Islet of Langerhans (tissue), 1 donor: Measurements from ENCODE around the gene PEPD.

Experiments used
- FAIRE-seq: peaks from one replicate; lab custom pipeline; 2011; peaks lifted over from hg19 to GRCh38; lab: Jason Lieb, UNC

Gene PEPD

DNA sequence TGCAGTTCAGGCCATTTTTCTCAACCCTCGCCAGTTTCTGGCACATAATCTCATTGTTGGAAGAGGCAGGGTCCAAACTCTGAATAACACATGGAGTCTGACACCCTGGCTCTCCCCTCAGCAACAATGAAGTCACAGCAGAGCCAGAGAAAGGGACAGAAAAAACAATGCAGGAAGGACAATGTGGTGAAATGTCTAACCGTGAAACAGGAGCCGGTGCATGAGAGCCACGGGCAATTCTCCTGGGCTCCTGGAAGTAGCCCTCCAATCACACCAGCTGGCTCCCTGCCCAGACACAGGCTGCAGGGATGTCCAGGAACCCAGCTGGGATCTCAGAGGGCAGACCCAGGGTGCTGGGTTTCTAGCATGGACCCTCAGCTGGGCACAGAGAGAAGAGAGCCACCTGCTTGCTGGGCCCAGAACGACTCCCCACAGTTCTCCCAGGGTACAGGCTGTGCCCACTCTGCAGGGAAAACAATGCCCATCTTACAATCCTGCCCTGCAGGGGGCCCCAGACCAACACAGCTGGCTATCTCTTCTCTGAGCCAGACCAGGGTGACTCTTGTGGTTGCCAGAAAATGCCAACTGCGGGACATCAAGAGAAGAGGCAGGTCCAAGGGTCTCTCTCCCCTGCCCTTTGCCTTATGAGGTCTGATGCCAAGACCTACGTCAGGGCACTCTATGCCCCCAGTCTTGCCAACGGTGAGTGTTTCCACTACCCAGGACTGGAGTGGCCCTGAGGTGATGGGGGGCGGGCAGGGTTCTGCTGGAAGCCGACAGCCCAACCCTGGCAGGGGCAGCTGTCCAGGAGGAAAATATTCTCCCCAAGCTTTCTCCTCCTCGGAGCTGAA is 83.5 kb downstream of the PEPD start:
- FAIRE-seq: no peak

DNA sequence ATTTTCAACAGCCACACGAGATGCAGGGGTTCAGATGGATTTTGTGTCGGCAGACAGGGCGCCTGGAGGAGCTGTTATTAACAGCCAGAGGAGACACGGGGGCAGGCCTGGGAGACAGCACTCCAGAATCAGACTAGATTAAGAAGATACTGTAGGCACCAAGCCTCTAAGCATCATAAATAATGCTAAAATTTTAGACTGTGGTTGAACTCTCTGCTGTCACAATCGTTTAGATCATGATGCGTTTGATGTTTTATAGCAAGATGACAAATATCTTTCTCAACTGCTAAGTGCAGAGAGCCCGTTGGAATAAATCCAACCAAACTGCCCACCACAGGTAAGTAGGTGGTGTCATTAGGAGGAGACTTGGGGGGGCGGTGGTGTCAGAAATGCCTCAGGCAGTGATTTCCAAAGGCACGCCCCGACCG is 84.2 kb downstream of the PEPD start:
- no peak for FAIRE-seq

DNA sequence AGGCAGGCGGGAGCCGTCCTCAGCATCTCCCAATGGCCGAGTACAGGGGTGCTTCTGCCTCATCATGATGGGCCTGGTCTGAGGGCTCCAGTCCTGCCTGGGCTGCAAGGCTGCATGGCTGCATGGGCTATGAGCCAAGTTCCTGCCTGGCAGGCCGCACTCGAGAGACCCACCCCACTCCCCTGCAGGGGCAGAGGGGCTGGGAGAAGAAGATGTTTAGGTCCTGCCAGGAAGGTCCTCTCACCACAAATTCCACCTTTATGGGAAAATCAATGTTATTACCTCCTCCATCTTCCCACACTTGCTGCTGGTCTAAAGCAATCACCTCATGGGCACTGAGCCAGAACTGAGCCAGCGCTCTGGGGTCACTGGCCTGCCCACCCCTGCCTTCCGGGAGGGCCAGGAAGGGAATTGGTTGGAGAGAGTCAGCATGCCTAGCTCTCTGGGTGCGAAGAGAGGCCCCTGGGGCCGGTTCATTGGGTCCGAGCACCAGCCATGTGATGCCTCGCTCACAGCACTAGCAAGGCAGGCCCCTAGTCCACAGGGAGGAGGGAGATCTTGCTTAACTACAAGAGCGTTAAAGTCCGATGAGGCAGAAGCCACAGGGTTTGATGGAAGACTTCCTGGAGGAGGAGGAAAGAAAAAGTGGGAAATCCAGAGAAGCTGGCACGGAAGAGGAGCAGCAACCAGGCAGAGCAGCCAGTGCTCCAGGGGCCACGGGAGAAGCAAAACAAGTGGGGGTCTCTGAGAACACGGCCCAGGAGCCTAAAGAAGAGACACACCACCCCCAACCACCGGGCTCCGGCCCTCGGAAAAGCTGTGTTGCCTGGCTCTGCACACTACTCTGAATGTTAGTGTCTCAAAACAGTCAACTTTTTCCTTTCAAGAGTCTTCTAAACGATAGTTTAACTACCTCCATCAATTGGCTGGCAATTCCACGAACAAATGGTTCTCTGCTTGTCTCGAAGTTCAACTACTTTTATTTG is 84.9 kb downstream of the PEPD start:
- FAIRE-seq: no peak

DNA sequence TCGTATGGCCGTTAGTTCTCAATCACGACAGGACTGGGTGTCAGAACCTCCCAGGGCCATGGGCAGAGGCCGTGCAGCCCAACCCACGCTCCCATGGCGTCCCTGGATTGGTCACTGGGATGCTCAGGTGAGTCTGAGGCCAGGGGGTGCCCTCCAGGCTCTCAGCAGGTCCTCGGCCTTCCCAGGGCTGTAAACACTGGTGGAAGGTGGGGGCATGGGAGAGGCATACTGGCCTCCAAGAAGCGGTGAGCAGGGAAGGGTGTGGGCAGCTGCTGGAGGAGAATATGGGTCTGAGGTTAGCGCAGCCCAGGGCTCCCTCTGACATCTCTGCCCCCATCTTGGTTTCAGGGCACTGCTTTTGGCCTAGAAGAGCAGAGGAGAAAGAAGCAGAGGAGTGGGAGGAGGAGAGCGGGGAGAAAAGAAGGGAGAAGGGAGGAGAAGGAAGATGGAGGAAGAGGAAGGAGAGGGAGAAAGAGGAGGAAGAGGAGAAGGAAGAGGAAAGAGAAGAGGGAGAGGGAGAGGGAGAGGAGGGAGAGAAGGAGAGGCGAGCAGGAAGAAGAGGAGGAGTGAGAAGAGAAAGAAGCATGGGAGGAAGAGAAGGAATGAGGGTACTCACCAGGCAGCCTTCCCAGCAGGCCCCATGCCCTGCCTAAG is 85.8 kb downstream of the PEPD start:
- no peak for FAIRE-seq

DNA sequence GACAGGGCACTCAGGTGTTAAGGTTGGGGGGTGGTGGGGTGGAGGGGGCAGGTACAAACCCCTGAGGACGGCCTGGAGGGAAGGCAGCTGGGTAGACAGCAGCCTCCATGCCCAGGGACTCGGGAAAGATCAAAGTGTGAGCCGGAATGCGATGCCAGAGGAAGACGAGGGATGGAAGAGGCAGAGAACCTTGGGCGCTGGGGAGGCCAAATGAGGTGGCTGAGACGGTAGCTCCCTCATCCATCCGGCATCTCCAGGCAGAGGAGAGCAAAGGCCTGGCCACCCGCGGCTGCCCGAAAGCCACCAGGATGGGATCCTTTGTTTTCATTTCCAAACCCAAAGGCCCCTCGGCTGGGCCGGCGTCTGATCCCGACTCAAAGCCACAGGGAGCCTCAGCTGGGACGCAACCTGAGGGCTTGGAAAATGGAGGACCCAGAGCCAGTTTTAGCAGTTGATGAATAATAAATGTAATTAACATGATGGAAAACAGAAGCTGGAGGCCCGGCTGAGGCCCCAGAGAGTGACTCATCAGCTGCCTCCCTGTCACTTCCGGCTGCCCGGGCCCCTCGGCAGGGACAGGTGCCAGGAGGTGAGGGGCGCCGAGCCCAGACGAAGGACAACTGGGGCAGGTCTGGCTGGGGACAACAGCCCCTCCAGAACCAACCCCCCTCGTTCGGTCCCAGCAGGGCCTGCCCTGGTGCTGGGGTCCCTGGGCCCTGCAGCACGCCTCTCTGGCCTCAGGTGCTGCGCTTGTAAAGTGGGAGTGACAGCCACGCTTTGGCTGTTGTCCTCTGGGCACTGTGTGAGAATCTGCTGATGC is 86.5 kb downstream of the PEPD start:
- no peak for FAIRE-seq

DNA sequence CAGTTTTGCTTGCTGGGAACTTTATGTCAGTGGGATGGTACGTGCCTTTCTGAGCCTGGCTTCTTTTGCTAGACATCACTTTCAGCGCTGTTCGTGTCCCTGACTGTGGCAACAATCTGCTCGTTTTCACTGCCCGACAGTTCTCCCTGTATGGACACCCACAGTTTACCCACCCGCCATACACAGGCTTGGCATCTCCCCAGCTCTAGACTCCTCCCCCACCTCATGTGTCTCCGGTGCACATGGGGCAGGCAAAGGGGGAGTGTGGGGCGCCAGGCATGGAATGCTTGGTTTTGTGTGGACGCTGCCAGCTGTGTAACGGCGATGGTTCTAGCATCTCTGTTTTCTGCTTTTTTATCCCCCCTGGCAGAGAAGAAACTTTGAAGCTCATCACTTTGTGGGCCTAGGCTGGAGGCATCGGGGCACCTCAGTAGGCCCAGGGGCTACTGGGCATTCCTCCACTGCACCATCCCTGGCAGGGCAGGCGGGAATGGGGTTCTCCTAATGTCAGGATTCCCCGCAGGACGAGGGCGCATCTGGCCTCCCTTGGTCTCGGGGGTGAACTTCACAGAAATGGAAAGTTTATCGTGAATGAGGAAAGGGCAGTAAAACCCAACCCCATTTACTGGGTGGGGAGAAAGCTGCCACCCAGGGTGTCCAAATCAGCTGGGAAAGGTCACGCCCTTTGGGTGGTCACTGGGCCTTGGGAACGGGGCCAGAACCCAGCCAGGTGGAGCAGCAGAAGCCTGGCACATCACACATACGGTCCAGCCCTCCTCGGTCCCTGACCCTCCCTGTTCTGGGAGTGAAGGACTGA is 87.3 kb downstream of the PEPD start:
- no peak for FAIRE-seq

DNA sequence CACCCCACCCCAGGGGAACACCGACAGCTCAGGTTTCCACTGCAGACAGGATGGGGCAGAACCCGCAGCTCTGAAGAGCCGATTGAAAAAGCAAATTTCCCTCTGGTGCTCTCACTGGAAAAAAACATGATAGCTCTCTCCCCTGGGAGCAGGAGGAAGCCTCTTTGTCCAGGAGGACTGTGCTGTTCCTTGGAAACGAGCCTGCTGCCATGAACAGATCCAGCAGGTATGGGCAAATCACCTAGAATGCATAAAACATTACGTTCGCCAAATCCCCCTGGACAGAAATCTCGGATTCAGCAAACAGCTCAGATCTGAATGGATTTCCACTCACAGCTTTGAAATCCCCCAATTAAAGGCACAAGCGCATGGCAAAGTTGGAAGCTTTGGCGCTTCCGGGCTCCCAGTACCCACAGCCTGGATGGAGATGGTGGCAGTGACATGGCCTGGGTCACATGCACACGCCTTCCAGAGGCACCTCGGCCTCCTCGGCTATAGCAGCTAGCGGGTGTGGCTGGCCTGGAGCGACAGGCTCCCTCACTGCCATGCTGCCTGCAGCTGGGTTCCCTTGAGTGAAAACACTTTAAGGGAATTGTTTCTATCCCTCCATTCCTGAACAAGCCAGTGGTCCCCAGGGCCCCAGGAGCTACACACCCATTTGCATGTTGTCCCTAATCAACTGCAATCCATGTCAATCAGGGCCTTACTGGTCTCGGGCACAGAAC is 89.0 kb downstream of the PEPD start:
- no peak for FAIRE-seq

DNA sequence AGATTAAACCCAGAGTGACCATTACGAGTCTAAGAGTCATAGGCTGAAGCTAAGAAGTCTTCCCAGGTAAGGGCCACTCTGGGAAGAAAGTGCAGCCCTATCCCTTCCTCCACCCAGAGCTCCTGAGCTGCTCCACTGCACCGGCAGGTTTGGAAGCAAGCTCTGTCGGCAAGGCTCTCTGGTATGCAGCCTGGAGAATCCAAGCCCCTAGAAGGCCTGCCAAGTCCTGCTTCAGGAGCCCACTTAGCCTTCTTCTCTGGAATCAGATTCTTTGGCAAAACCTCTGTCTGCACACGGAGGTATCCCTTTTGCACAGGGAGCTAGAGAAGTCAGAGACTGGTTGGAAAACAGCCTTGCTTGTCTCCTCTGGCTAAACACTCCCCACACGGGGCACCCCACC is 89.6 kb downstream of the PEPD start:
- FAIRE-seq: no peak

DNA sequence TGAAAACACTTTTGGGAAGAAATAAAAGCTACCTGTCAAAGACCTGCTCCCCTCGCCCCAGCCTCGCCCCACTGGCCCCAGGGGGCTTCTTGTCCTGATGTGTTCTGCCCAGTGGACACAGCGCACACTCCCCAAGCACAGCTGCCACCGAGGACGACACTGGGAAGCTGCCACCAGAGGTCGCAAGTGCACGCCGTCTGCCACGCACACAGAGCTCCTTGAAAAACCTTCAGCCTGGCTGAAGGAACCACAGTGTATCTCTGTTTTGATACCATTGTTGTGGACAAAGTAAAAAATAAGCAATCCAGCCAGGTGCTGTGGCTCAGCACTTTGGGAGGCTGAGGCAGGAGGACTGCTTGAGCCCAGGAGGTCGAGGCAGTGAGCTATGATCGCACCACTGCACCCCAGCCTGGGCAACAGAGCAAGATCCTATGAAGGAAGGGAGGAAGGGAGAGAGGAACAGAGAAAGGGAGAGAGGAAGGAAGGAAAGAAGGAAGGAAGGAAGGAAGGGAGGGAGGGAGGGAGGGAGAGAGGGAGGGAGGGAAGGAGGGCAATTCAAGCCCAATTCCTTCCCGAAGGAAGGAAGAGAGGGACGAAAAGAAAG is 90.8 kb downstream of the PEPD start:
- no peak for FAIRE-seq

DNA sequence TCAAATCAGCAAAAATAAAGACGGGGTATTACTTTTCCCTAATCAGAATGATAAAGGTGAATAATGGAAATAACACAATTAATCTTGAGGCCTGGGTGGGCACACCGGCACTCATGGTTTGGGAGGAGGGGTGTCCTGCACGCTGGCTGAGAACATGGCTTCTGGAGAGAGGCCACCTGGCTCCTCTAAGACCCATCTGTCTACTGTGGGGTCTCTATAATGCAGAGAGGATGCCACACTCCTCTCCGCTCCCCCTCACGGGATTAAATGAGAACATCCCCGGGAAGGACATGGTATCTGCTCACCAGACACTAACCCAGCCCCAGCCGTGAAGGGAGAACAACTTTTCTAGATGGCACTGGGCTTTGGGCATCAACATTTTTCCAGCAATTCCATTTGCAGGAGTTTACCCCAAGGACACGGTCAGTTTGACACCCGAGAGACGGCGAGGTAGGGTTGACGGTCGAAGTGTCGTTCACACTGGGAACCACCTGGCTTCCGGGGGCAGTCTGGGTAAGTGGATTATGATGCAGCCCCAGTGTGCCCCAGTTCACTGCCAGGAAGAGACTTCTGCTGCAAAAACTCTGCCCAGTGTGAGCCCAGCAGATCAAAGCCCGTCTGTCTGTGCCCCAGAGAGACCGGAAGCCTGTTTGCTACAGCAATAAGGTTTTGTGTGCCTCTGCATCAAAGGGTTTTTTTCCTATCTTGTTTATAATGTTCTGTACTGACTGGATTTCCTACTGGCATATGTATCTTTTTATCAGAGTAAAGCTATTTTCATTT is 91.5 kb downstream of the PEPD start:
- FAIRE-seq: no peak

DNA sequence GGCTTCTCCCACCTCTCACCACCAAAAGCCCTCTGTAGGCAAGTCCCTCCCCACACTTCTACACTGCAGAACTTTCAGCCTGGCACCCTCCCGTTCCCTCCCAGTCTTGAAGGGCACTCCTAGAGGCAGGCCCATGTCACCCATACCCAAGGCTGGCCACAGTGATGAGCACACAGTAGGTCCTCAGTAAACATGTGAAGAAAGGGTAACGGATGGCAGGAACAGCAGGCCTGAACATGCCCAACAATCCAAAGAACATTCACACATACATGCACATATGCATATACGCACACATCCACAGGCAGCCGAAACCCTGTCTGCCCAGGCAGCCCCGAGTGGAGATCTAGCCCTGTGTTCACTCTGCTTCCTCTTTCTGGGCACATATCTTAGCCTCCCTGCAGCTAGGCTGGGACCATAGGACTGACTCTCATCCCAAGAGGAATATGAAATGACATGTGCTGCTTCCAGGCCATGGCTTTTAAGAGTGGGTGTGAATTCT is 92.9 kb downstream of the PEPD start:
- FAIRE-seq: no peak

DNA sequence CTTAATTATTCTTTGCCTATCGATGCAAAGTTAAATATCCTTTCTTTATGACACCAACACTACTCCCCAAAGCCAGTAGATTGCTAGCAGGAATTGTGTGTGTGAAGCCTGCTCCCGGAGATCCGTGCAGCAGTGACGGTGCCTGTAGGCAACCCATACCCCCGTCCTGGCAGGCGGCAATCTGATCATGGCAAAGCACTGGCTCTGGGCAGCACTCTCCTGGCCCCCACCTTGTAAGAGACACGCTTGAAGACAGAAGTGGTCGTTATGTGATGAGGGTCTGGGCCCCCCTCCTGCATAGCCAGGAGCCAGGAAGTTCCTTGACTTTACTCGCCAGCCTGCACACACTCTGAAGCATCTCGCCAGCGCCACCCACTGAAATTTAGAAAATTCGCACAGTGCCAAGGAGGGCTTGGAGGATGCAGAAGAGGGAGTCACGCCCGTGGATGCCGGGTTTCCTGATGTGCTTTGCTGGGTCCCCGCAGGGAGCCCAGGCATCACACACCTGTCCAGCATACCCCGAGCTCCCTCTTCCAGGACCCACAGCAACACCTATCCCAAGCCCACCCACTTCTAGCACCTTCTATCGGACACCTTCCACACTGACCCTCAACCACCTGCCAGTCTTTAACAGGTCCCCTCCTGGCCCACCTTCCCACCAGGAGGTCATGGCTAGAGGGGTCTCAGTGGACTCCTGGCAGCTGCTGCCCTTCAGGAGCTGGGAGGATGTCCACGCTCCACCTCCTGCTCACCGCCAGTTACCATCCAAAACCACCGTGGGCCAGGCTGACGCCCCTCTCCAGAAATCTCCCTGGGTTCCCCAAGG is 93.6 kb downstream of the PEPD start:
- FAIRE-seq: no peak

DNA sequence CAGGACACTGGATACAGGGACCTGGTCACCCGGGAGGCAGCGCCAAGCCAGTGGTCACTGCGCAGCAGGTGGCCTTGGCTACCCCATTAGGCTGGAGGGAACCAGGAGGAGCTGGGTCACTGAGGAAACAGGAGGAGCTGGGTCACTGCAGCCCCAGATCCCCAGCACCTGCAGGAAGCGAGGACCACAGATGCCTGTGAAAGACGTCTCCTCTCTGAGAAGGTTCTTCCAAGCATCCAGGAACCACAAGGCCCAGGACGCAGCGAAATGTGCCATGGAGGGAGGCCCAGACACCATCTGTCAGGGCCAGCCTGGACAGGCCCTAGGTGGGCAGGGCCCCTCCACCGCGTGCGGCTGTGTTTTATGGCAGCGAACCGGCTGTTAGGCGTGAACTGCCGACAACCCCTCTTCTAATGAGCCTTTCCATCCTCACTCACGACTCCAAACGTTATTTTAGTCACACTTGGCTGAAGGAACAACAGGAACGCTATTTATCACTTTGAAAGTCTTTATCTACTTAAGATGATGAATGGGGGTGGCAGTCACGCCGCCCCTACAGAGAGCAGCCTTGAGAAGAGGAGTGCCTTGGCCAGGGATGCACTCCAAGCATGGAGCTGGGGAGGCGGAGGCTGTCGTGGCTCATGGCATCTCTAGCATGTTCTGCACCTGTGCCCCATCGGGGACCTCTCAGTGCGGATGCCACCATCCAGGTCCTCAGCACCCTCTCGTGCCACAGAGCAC is 94.8 kb downstream of the PEPD start:
- no peak for FAIRE-seq

DNA sequence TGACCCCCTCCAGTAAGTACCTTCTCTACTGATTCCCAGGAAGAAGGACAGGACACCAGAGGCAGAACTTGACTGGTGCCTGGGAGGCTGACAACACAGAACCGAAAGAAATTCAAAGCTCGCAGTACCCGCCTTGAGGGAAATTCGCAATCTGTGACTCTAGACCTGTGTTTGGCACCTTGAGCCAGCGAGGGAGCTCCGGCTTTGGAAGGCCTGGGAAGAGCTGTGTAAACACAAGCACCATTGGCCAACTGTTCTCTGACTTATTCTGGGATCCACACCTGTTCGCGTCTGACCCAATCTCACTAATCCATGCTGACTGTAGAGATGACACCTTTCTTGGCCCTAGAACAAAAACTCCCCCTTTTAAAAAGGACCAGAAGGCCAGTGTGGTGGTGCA is 97.4 kb downstream of the PEPD start:
- FAIRE-seq: no peak

DNA sequence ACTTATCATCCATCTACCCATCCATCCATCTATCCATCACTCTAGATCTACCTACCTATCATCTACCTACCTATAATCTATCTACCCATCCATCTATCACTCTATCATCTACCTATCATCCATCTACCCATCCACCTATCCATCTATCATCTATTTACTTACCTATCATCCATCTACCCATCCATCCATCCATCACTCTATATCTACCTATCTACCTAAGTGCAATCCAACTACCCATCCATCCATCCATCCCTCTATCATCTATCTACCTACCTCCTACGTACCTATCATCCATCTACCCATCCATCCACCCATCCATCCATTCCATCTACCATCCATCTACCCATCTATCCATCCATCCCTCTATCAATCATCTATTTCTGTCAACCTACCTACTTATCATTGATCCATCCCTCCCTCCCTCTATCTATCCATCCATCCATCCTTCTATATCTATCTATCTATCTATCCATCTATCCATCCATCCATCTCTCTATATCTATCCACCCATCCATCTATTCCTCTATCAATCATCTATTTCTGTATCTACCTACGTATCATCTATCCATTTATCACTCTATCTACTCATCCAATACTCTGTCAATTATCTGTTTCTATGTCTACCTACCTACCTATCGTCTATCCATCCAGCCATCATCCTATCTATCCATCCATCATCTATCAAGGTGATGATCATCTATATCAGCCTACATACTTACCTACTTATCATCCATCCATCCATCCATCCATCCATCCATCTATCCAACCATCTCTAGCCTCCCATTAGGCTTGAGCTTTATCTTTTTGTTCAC is 99.0 kb downstream of the PEPD start:
- no peak for FAIRE-seq

DNA sequence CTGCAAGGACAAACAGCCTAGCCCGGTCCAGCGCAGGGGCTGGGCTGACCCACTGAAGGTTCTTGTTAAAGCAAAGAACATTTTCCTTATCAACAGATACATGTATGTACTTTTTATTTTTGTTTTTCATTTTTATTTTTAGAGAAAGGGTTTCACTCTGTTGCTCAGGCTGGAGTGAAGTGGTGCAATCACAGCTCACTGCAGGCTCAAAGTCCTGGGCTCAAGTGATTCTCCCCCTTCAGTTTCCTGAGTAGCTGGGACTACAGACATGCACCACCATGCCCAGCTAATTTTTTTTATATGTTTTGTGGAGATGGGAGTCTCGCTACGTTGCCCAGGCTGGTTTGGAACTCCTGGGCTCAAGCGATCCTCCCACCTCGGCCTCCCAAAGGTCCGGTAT is 100.2 kb downstream of the PEPD start:
- FAIRE-seq: no peak
